SK-N-SH (cell line): ENCODE results near the gene SLC51A. TPM values are rescaled to one million over a fixed set of nuclear protein-coding genes. Genes with fewer than 3 reads are reported as not detected.
A peak's percentile ranks its signal among the peaks of the same experiment; 100 is the strongest.

Experiments
- CTCF ChIA-PET: fragments of 300-600, 350-600 bp; formaldehyde crosslinking; extraction: SDS; loops from one replicate; lab custom pipeline; 2021; lab: Yijun Ruan, JAX
- POLR2A ChIA-PET: fragments of 350-600 bp; sonication (Branson Sonifier 250); formaldehyde crosslinking; extraction: SDS; loops from one replicate; lab custom pipeline; 2020; ENCODE audit warnings: antibody characterized with exemption, inconsistent platforms; lab: Yijun Ruan, JAX
- DNase-seq: peaks from one replicate; pipeline ENCODE4 v3.0.0; 2012
- H2AFZ ChIP-seq: fragments of 200-600 bp; sonication (generic); 2 replicates; pipeline ENCODE4 v1.8.1; 2016; ENCODE audit warnings: antibody characterized with exemption, mild to moderate bottlenecking, low read depth
- H3F3A ChIP-seq: fragments of 200-600 bp; sonication (generic); replicated peaks from 2 replicates; pipeline ENCODE3; 2016; ENCODE audit warnings: antibody characterized with exemption, mild to moderate bottlenecking; ENCODE audit not compliant: insufficient read depth
- H3K27ac ChIP-seq, 2 experiments: fragments of 200-500 bp in 1 of 2; fragments of 200-600 bp in 1 of 2; sonication (Bioruptor generic) in 1 of 2; sonication (generic), shearing (Covaris generic) in 1 of 2; 2 replicates each; pipeline versions ENCODE4 v1.5.1 to v1.6.1; 2014 to 2016; ENCODE audit warnings: low read depth in 2 of 2, inconsistent platforms in 1 of 2, low read length in 1 of 2, mild to moderate bottlenecking in 1 of 2, mixed read lengths in 1 of 2
- H3K27me3 ChIP-seq: fragments of 200-600 bp; sonication (generic), shearing (Covaris generic); 2 replicates; pipeline ENCODE4 v1.6.1; 2016; ENCODE audit warnings: mixed run types; ENCODE audit not compliant: insufficient read depth
- H3K36me3 ChIP-seq, 2 experiments: fragments of 200-500 bp in 1 of 2; fragments of 200-600 bp in 1 of 2; sonication (Bioruptor generic) in 1 of 2; sonication (generic) in 1 of 2; replicated peaks in 1 of 2; 2 replicates each; pipeline versions ENCODE3 to v1.5.1; 2014 to 2016; ENCODE audit warnings: low read length in 1 of 2, mild to moderate bottlenecking in 1 of 2; ENCODE audit not compliant: insufficient read depth in 2 of 2, control insufficient read depth in 1 of 2
- H3K4me1 ChIP-seq, 2 experiments: fragments of 200-500 bp in 1 of 2; fragments of 200-600 bp in 1 of 2; sonication (Bioruptor generic) in 1 of 2; sonication (generic), shearing (Covaris generic) in 1 of 2; 2 replicates each; pipeline versions ENCODE4 v1.5.1 to v1.6.1; 2014 to 2016; ENCODE audit warnings: low read depth in 1 of 2, low read length in 1 of 2, mixed run types in 1 of 2; ENCODE audit not compliant: insufficient read depth in 2 of 2, control insufficient read depth in 1 of 2
- H3K4me2 ChIP-seq: fragments of 200-600 bp; sonication (generic), shearing (Covaris generic); 2 replicates; pipeline ENCODE4 v1.6.1; 2017; ENCODE audit warnings: mixed run types
- H3K4me3 ChIP-seq, 2 experiments: fragments of 200-500 bp in 1 of 2; fragments of 200-600 bp in 1 of 2; sonication (Bioruptor generic) in 1 of 2; sonication (generic), shearing (Covaris generic) in 1 of 2; 2 replicates each; pipeline versions ENCODE4 v1.5.1 to v1.8.1; 2014 to 2016; ENCODE audit warnings: low read depth in 2 of 2, inconsistent platforms in 1 of 2, low read length in 1 of 2, mild to moderate bottlenecking in 1 of 2, mixed read lengths in 1 of 2, moderate library complexity in 1 of 2
- H3K79me2 ChIP-seq: fragments of 200-600 bp; sonication (generic); 2 replicates; pipeline ENCODE4 v1.8.1; 2017; ENCODE audit warnings: mild to moderate bottlenecking; ENCODE audit not compliant: insufficient read depth
- H3K9ac ChIP-seq: fragments of 200-600 bp; sonication (generic); 2 replicates; pipeline ENCODE4 v1.6.1; 2017; ENCODE audit warnings: mixed run types
- H3K9me2 ChIP-seq: fragments of 200-600 bp; sonication (generic); 2 replicates; pipeline ENCODE4 v1.6.1; 2017; ENCODE audit warnings: mixed run types
- H3K9me3 ChIP-seq: fragments of 200-600 bp; sonication (generic); 2 replicates; pipeline ENCODE4 v1.6.1; 2017; ENCODE audit warnings: mixed run types, mild to moderate bottlenecking, moderate library complexity
- H4K20me1 ChIP-seq: fragments of 200-600 bp; sonication (generic); 2 replicates; pipeline ENCODE4 v1.6.1; 2017; ENCODE audit warnings: mild to moderate bottlenecking, mixed run types; ENCODE audit not compliant: insufficient read depth
- ELF1 ChIP-seq: IDR thresholded peaks from 2 replicates; pipeline ENCODE4 v1.4.0; 2012
- EP300 ChIP-seq, 2 experiments: IDR thresholded peaks; 2 replicates each; pipeline versions ENCODE4 v1.4.0 to v1.6.1; 2012; ENCODE audit warnings: borderline replicate concordance in 1 of 2, low read depth in 1 of 2, low read length in 1 of 2
- EZH2phosphoT487 ChIP-seq: fragments of 200-600 bp; sonication (generic); IDR thresholded peaks from 2 replicates; pipeline ENCODE4 v1.6.1; 2017; ENCODE audit warnings: low read depth, mixed run types, mild to moderate bottlenecking, antibody characterized with exemption, moderate library complexity, borderline replicate concordance
- FOXJ3 ChIP-seq: sonication (generic); formaldehyde crosslinking; IDR thresholded peaks from 2 replicates; pipeline ENCODE4 v1.5.1; 2020; ENCODE audit warnings: mild to moderate bottlenecking, missing genetic modification reagents
- IRF3 ChIP-seq: fragments of 150-350 bp; IDR thresholded peaks from 2 replicates; pipeline ENCODE4 v1.6.1; 2016; ENCODE audit warnings: mild to moderate bottlenecking, low read depth, low read length
- MAX ChIP-seq: IDR thresholded peaks from 2 replicates; pipeline ENCODE4 v1.4.0; 2012; ENCODE audit warnings: low read depth
- MEF2A ChIP-seq: IDR thresholded peaks from 2 replicates; pipeline ENCODE4 v1.4.0; 2012; ENCODE audit warnings: low read depth, borderline replicate concordance
- NRF1 ChIP-seq: IDR thresholded peaks from 2 replicates; pipeline ENCODE4 v1.6.1; 2012; ENCODE audit warnings: low read depth, mild to moderate bottlenecking, low read length
- POLR2AphosphoS5 ChIP-seq: IDR thresholded peaks from 2 replicates; pipeline ENCODE4 v1.6.1; 2012; ENCODE audit warnings: low read depth, low read length
- RCOR1 ChIP-seq: fragments of 150-350 bp; IDR thresholded peaks from 2 replicates; pipeline ENCODE4 v1.6.1; 2017; ENCODE audit warnings: antibody characterized with exemption, low read length
- REST ChIP-seq: IDR thresholded peaks from 2 replicates; pipeline ENCODE4 v1.6.1; 2012; ENCODE audit warnings: mild to moderate bottlenecking, low read depth, low read length, moderate library complexity
- SIN3A ChIP-seq: IDR thresholded peaks from 2 replicates; pipeline ENCODE4 v1.6.1; 2012; ENCODE audit warnings: low read depth, mild to moderate bottlenecking, low read length, moderate library complexity, borderline replicate concordance
- TAF1 ChIP-seq: IDR thresholded peaks from 2 replicates; pipeline ENCODE4 v1.6.1; 2012; ENCODE audit warnings: low read depth, mild to moderate bottlenecking, low read length, moderate library complexity, borderline replicate concordance
- TEAD4 ChIP-seq: IDR thresholded peaks from 2 replicates; pipeline ENCODE4 v1.4.0; 2012; ENCODE audit warnings: mild to moderate bottlenecking, borderline replicate concordance; ENCODE audit not compliant: insufficient read depth
- USF1 ChIP-seq: IDR thresholded peaks from 2 replicates; pipeline ENCODE4 v1.4.0; 2012; ENCODE audit warnings: low read depth, borderline replicate concordance
- YY1 ChIP-seq: IDR thresholded peaks from 2 replicates; pipeline ENCODE4 v1.4.0; 2012; ENCODE audit warnings: low read depth, mild to moderate bottlenecking
- ZBTB33 ChIP-seq: IDR thresholded peaks from 2 replicates; pipeline ENCODE4 v1.4.0; 2012; ENCODE audit warnings: low read depth, borderline replicate concordance
- WGBS: methylation state at CpG from one replicate; pipeline ENCODE4 v1.1.6; 2017; ENCODE audit warnings: low lambda C conversion rate; 5-methylcytosine and 5-hydroxymethylcytosine counted together
- polyA plus RNA-seq, 3 experiments: library from polyadenylated mRNA; depleted of rRNA; stranded (reverse); fragments of >200 nt; gene quantifications; 2 replicates each; pipeline ENCODE4 v1.2.3, GENCODE V29; 2012

SLC51A gene
- polyA plus RNA-seq, 1 of the 3 experiments (the other 2 are of a cell fraction), result not detected

- WGBS, result 29% methylated on average over 6 of the region's 6 CpGs
- Histone ChIP-seq H3K9ac (no peak overlapping the region), H3K4me1 (peaks cover 0 to 10% of the 10 kb centered on the region in 2 experiments; a peak in 1 of 4 replicates), H3K4me3 (no peak overlapping the region), H3K27ac (no peak overlapping the region), H3K36me3 (no peaks in the 10 kb centered on the region), H3K4me2 (no peak overlapping the region), H4K20me1 (no peaks in the 10 kb centered on the region), H2AFZ (no peak overlapping the region), H3K79me2 (no peaks in the 10 kb centered on the region), H3K9me2 (no peaks in the 10 kb centered on the region), H3F3A (no peaks in the 10 kb centered on the region), H3K27me3 (no peaks in the 10 kb centered on the region), H3K9me3 (no peaks in the 10 kb centered on the region)
- ChIA-PET POLR2A (no interaction called here), CTCF (interaction anchor here (0.9 kb wide), 1 partner anchor 18 kb away, joined by 3 read pairs; no protein-coding TSS in a partner anchor)
- TF ChIP-seq EZH2phosphoT487 (no peak), ELF1 (no peak), NRF1 (no peak), TEAD4 (no peak), EP300 (IDR thresholded peaks at IDR 0.05; ENCODE audit: borderline replicate concordance in 1 of 2, low read depth in 1 of 2, low read length in 1 of 2) (peak in 1 of 2 experiments; percentile 14; a peak in 1 of 4 replicates), USF1 (no peak), TAF1 (no peak), MEF2A (no peak)
- DNase-seq, result no peak
Observed at GRCh38 chr3:196168808-196169391, 47.4 kb upstream of the SLC51A start.

GRCh38 chr3:196169836-196170240 is 46.5 kb upstream of the SLC51A start:
- CTCF ChIA-PET, result interaction anchor here (1.4 kb wide), 1 partner anchor 26 kb away, joined by 3 read pairs; no protein-coding TSS in a partner anchor
- H3K9me3 ChIP-seq, result no peaks in the 10 kb centered on the region
- POLR2A ChIA-PET, result no interaction called here
- H3K79me2 ChIP-seq, result no peaks in the 10 kb centered on the region
- no peaks in the 10 kb centered on the region for H3K9me2 ChIP-seq
- H4K20me1 ChIP-seq, result no peaks in the 10 kb centered on the region
- DNase-seq, result no peak
- H3K27ac ChIP-seq, result no peak overlapping the region
- H3K4me1 ChIP-seq, result peaks cover 0 to 10% of the 10 kb centered on the region in 2 experiments; a peak in 1 of 4 replicates
- no peak for TF ChIP-seq IRF3
- TF ChIP-seq REST, result no peak
- no peak for TF ChIP-seq POLR2AphosphoS5
- TF ChIP-seq USF1, result no peak
- TF ChIP-seq ZBTB33, result no peak
- TF ChIP-seq SIN3A, result no peak
- TF ChIP-seq RCOR1, result no peak
- TF ChIP-seq MAX, result no peak
- no peak for TF ChIP-seq FOXJ3 (CRISPR knock-in tag)
- no peak for TF ChIP-seq YY1
- no peak for TF ChIP-seq MEF2A
- 96% methylated on average over 3 of the region's 5 CpGs for WGBS
- H3K4me2 ChIP-seq, result no peak overlapping the region
- H2AFZ ChIP-seq, result no peak overlapping the region
- no peaks in the 10 kb centered on the region for H3K27me3 ChIP-seq
- H3F3A ChIP-seq, result no peaks in the 10 kb centered on the region
- no peak overlapping the region for H3K9ac ChIP-seq
- H3K4me3 ChIP-seq, result no peak overlapping the region
- H3K36me3 ChIP-seq, result no peaks in the 10 kb centered on the region
